Astrocyte of the cerebellum (primary cell): ENCODE data around the gene TMEM63A.

ENCODE experiments used
- DNase-seq: peaks from one replicate; pipeline ENCODE4 v3.0.0-alpha.2; 2011; ENCODE audit warnings: low read depth
- H3K4me3 ChIP-seq: 2 replicates; pipeline ENCODE4 v1.5.1; 2011; ENCODE audit warnings: mild to moderate bottlenecking, low read depth, low read length, moderate library complexity
- in situ Hi-C: cut with HindIII; loops from 2 replicates; pipeline ENCODE4 v1.10.0; 2017; ENCODE audit warnings: low sequenced_read_pairs
- TF ChIP-seq, protein P1 (sequence below): IDR thresholded peaks from 2 replicates; pipeline ENCODE4 v1.5.1; 2012; ENCODE audit warnings: low read length, low read depth, moderate library complexity, mild to moderate bottlenecking; ENCODE audit errors: missing control alignments

TMEM63A gene

DNA sequence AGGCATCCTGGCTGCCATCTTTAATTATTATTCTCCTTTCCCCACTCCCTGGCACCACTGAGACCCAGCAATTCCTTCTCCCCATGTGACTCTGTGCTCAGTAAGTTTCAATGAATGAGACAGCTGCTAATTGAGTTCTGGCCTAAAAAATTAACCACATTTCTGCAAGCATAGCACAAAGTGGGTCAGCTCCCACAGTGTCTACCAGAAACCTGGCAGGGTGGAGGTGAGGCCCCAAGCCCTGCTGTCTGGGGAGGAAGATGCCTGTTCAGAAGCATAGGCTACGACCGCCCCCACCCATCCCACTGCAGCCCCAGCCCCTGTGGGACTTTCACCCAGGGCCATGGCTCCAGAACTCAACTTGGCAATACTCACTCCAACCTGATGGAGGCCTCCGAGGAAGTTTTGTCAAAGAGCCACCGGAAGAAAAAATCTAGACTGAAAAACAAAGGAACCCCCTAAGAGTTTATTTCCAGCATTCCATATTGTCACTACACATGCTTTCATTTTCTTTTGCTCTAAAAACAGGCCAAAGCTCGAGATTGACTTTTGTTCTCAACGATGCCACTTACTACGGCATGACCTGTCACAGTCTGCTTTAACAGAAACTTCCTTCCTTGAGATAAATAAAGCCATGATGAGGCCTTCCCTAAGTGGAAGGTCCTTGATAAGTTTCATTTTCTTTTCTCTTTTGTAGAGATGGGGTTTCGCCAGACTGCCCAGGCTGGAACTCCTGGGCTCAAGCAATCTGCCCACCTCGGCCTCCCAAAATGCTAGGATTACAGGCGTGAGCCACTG, 26.5 kb downstream of the TMEM63A start:
- in situ Hi-C loops = no loop called here
- DNase-seq = no peak
- H3K4me3 ChIP-seq = no peak overlapping the region
- TF ChIP-seq, protein P1, sequence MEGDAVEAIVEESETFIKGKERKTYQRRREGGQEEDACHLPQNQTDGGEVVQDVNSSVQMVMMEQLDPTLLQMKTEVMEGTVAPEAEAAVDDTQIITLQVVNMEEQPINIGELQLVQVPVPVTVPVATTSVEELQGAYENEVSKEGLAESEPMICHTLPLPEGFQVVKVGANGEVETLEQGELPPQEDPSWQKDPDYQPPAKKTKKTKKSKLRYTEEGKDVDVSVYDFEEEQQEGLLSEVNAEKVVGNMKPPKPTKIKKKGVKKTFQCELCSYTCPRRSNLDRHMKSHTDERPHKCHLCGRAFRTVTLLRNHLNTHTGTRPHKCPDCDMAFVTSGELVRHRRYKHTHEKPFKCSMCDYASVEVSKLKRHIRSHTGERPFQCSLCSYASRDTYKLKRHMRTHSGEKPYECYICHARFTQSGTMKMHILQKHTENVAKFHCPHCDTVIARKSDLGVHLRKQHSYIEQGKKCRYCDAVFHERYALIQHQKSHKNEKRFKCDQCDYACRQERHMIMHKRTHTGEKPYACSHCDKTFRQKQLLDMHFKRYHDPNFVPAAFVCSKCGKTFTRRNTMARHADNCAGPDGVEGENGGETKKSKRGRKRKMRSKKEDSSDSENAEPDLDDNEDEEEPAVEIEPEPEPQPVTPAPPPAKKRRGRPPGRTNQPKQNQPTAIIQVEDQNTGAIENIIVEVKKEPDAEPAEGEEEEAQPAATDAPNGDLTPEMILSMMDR = no peak

DNA sequence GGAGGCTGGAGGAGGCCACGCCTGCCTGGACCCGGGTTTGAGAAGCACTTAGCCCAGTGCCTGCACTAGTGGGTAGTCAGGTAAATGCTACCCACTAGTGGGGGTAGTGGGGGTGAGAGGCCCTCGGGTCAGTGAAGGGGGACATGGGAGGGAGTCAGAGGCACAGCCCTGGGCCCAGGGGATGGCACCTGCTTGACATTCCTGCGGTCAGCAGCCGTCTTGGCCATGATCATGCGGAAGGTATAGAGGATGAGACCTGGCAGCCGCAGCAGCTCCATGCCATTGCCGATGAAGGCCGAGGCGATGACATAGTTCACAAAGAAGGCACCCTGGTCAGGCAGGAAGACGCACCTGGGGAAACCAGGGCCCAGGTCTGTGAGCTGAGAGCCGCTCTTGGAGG, 28.7 kb downstream of the TMEM63A start:
- no peak for DNase-seq
- in situ Hi-C loops = no loop called here
- TF ChIP-seq, protein P1 = no peak
- no peak overlapping the region for H3K4me3 ChIP-seq

DNA sequence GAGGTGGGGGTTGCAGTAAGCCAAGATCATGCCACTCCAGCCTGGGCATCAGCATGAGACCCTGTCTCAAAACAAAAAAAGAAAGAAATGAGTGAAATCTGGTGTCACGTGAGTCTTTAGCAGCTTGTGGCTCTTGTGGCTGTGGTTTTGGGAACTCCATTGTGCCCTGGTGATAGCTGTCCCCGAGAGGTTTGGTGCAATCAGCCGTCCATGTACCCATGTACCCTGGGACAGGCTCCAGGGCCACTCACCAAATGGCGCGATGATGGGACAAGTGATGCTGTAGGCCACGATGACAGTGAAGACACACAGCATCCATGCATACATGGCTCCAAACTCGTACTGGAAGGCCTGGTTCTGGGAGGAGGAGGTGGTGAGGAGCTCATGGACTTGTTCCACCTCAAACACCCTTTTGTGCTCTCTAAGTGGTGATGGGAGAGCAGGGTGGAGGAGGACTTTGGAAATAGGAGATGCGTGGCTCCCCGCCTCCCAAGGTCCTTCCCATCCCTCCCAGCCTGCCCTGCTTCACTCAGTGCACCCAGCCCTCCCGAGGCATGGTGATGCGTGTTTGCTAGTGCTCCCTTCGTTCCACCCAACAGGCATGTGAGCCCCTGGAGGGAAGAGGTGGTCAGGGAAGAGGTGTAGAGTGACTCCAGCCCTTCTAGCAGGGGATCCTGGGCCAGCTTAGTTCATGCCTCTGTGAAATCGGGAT, 29.6 kb downstream of the TMEM63A start:
- DNase-seq = no peak
- no peak overlapping the region for H3K4me3 ChIP-seq
- in situ Hi-C loops = no loop called here
- TF ChIP-seq, protein P1 = no peak

DNA sequence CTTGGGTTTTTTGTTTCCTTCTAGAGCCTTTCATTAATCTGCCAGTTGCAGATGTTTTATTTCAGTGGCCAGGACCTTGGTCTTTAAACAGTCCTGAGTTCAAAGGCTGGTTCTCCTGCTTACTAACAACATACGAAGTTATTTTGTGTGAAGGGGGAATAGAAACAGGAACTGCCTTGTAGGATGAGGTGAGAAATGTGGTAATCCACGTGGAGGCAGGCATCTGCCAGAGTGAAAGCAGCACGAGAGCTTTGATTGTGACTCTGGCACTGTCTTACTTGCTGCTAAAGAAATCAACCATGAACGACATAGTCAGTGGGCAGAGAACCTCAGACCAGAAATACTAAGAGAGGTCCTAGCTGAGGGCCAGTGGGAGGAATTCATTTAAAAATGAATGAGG, 30.4 kb downstream of the TMEM63A start:
- in situ Hi-C loops = no loop called here
- no peak overlapping the region for H3K4me3 ChIP-seq
- no peak for DNase-seq
- TF ChIP-seq, protein P1 = no peak

DNA sequence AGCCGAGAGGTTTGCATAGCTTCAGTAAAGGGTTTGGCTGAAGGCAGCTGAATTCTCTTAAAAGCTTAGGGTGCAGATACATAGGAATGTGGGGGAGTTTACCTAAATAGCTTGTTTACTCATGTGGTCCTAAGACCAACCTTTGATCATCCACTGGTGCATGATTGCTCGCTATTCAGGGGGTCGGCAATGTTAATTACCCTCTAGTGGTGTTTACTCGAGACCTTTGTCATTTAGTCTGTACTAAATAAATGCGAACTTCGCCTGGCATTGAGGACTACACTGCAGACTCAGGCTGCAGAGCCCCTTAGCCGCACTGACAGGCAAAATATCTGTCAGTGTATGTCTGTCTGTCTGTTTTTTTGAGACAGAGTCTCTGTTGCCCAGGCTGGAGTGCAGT, 31.8 kb downstream of the TMEM63A start:
- TF ChIP-seq, protein P1 = no peak
- no peak for DNase-seq
- in situ Hi-C loops = no loop called here
- no peak overlapping the region for H3K4me3 ChIP-seq

DNA sequence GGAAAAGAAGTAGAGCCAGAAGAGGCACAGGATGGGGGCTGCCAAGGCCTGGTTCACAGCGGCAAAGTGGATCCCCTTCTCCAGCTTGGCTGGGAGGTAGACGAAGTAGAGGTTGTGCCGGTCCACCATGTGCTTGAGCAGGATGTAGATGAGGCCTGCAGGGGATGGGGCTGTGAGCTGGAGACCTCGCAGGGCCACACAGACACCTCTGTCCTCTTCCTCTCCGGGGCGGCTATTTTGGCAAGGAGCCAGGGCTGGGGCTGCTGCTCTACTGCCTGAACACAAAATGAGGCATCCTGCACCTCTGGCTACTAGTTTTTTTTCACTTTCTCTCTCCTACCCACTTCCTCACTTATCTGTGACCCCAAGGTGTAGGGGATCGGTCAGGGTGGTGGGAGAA, 32.3 kb downstream of the TMEM63A start:
- TF ChIP-seq, protein P1 = no peak
- no peak for DNase-seq
- in situ Hi-C loops = no loop called here
- H3K4me3 ChIP-seq = no peak overlapping the region
